Measurements from ENCODE around the gene SETD5. TPM values are rescaled to one million over a fixed set of nuclear protein-coding genes. Genes with fewer than 3 reads are reported as not detected.
A peak's percentile ranks its signal among the peaks of the same experiment; 100 is the strongest.
"Not testable (repeated sequence)": the region's sequence is repeated elsewhere in the genome, so short reads cannot be mapped to it uniquely, and the experiment has no call there.

Gene SETD5
- polyA plus RNA-seq, 1 donor = 111 TPM

- no peak for DNase-seq
These were observed 70.0 kb downstream of the SETD5 start for GRCh38 chr3:9467451-9467850.

GRCh38 chr3:9468460-9468859 is 71.0 kb downstream of the SETD5 start:
- no peak for DNase-seq

GRCh38 chr3:9469986-9470385 is 72.6 kb downstream of the SETD5 start:
- DNase-seq = no peak

GRCh38 chr3:9473496-9474065 is 76.2 kb downstream of the SETD5 start:
- no peak for DNase-seq

- DNase-seq = no peak
These were observed 77.1 kb downstream of the SETD5 start for GRCh38 chr3:9474482-9474881.

GRCh38 chr3:9476935-9477334 is 79.5 kb downstream of the SETD5 start:
- no peak for DNase-seq

GRCh38 chr3:9480265-9480664 is 82.8 kb downstream of the SETD5 start:
- no peak for DNase-seq

GRCh38 chr3:9485248-9485647 is 87.8 kb downstream of the SETD5 start:
- no peak for DNase-seq

GRCh38 chr3:9491506-9491905 is 94.1 kb downstream of the SETD5 start:
- no peak for DNase-seq

- not testable (repeated sequence) for DNase-seq
These were observed 96.6 kb downstream of the SETD5 start for GRCh38 chr3:9494036-9494435.

- no peak for DNase-seq
These were observed 99.5 kb downstream of the SETD5 start for GRCh38 chr3:9496893-9497292.

- no peak for DNase-seq
These were observed 100.6 kb downstream of the SETD5 start for GRCh38 chr3:9497821-9498565.

- DNase-seq = no peak
These were observed 101.4 kb downstream of the SETD5 start for GRCh38 chr3:9498781-9499180.

- DNase-seq = no peak
These were observed 102.2 kb downstream of the SETD5 start for GRCh38 chr3:9499455-9500107.

GRCh38 chr3:9500108-9501050 is 103.0 kb downstream of the SETD5 start:
- peak; percentile 14 for DNase-seq

GRCh38 chr3:9501226-9501625 is 103.8 kb downstream of the SETD5 start:
- no peak for DNase-seq

GRCh38 chr3:9503283-9503682 is 105.9 kb downstream of the SETD5 start:
- DNase-seq = peak; percentile 36

GRCh38 chr3:9507586-9508578 is 110.5 kb downstream of the SETD5 start:
- no peak for DNase-seq

- DNase-seq = no peak
These were observed 111.4 kb downstream of the SETD5 start for GRCh38 chr3:9508781-9509180.

- no peak for DNase-seq
These were observed 115.1 kb downstream of the SETD5 start for GRCh38 chr3:9512456-9513045.

- DNase-seq = no peak
These were observed 116.9 kb downstream of the SETD5 start for GRCh38 chr3:9514306-9514705.

Data from hindlimb muscle (tissue), 1 donor.